ENCODE data around the gene RNF181. TPM values are rescaled to one million over a fixed set of nuclear protein-coding genes. Genes with fewer than 3 reads are reported as not detected.
A peak's percentile ranks its signal among the peaks of the same experiment; 100 is the strongest.
"Not testable (repeated sequence)": the region's sequence is repeated elsewhere in the genome, so short reads cannot be mapped to it uniquely, and the experiment has no call there.

The RNF181 gene
- total RNA-seq, 1 donor from 2014 or later, result 163 TPM

DNA sequence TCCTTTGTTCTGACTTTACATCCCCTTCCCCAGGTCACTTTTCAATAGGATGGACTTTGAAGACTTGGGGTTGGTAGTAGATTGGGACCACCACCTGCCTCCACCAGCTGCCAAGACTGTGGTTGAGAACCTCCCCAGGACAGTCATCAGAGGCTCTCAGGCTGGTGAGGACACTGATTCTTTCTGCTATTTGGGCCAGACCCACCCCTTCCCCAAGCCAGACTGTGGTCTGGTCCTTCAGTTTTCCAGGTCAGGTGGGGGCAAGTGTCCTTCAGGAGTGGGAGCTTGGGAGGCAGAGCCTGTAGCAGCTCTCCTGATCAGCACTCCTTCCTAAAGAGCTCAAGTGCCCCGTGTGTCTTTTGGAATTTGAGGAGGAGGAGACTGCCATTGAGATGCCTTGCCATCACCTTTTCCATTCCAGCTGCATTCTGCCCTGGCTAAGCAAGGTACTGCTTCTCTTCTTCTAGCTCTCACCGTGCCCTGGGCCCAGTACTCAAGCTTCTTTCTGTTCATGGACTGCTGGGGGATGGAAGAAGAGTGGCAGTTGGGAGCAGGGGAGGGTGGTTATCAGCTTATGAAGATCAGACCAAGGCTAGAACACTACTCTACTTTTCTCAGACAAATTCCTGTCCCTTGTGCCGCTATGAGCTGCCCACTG is 1.1 kb downstream of the RNF181 start:
- DNase-seq (ENCODE audit: low read depth), result no peak

DNA sequence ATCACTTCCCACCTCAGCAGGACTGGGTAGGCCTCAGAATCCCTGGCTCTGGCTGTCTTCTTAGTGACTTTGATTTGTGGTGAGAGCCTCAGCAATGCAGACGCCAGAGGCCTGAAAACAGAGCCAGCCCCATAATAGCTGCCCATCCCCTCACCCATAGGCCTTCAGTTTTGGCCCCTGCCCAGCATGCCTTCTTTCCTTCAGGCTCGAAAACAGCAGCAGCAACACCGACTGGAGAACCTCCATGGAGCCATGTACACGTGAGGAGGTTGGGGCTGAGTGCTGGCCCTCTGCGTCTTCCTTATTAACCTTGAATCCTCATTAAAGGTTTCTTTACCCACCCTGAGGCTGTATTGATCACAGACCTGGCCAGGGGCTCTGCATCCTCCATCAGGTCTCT is 1.7 kb downstream of the RNF181 start:
- DNase-seq (ENCODE audit: low read depth), result no peak

DNA sequence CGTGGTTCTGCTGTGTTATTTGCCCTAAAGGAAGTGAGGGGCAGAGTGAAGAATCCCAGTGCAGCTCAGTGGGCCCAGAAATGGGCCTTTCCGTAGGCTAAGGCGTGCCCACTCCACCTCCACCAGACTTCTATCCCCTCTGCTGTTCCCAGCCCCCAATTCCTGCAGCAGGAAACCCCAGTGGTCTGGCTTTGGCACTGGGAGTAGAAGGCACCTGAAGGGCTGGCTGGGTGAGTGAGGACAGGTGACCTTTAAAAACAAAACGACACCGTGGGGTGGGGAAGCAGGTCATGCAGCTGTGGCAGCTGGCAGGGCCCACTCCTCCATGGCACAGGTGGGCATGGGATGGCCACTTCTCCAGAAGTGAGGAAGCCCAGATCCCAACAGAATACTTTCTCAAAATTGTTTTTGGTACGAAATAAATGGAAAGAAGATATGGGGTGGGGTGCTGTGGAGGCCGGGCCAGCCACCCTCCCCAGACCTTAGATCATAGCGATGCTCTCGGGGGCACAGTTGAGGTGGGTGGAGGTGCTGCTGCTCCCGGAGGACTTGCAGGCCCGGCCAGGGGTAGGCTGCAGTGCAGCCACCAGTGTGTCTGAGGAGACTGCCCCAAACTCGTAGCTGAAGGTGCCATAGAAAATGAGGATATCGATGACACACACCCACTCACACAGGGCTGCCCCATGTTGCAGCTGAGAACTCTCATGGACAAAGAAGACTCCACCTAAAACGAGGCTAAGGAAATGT is 3.2 kb downstream of the RNF181 start:
- no peak for DNase-seq (ENCODE audit: low read depth)

DNA sequence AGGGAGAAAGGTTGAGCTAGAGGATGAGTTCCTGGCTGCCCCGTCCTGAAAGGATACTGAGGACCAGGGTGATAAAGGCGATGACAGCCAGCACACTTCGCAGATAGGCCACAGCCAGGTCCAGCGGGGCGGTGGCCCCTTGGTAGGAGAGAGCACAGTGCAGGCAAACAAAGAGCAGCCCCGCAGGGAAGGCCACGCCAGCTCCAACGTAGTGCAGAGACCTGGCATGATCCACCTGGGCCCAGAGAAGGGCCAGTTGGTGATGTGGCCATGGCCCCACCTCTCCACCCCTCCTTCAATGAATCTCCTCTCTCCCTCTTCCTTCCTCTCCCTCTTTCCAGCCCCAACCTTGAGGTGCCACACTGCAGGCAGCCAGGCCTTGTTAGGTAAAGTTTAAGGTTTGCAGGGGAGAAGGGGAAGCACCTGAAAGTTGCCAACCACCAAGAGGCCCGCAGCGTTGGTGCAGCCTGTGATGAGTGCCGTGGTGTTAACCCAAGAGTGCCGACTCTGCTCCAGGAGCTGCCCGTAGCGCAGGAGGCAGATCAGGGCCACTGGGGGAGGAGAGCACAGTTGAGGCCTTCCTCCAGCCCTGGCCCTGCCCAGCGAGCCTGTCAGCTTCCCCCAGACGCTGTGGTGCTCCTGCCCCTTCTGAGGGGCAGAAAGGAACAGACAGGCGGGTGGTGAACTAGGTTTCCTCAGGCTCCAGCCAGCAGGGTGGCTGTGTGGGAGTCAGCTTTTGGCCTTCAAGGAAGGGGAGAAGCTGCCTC is 4.1 kb downstream of the RNF181 start:
- DNase-seq (ENCODE audit: low read depth), result no peak

DNA sequence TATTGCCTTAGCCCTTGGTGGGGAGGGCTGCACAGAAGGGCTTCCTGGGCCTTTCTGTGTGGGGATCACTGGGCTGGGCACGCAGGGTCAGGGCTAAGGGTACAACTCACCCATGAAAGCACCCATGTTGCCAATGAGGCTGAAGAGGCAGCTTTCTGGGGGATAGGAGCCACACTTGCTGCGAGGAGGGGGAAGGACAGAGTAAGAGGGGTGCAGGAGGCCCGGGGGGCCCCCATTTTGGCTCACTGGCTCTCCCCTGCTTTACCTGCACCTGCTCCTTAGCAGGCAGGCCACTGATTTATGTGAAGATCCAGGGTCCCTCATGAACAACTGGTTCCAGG is 4.7 kb downstream of the RNF181 start:
- DNase-seq (ENCODE audit: low read depth), result no peak

DNA sequence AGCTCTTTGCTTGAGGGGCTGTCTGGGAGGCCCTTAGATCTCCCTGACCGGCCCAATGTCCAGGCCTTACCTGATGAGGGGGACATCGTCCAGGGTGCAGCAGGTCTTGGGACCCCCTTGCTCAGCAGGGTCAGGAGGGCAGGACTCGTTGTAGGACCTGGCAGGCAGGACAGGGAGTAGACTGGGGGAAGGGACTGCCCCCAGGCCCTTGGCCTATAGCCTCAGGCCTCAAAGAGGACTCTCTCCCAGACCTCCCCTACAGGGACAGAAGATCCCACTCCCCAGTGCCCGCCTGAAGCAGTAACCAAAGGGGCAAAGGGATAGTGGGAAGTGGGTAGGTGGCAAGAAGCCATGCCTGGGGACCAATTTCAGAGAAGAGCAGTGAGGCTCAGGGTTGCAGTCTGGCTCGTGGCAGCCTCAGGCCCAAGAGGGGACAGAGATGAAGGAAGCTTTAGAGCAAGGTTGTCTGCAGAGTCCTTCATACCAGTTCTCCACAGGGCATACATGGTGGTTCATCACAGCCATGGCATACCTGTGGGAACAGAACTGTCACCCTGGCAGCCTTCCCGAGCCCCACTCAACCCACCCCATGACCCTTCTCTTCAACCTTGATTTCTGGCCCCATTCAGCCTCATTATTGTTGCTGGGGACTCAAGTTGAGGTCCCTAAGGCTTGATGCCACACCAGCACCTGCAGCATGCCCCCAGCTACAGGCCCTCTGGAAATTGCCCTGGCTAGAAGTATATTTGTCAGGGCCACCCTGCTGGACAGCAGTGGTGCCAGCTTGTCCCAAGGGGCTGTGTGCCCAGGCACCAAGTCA is 5.6 kb downstream of the RNF181 start:
- no peak for DNase-seq (ENCODE audit: low read depth)

DNA sequence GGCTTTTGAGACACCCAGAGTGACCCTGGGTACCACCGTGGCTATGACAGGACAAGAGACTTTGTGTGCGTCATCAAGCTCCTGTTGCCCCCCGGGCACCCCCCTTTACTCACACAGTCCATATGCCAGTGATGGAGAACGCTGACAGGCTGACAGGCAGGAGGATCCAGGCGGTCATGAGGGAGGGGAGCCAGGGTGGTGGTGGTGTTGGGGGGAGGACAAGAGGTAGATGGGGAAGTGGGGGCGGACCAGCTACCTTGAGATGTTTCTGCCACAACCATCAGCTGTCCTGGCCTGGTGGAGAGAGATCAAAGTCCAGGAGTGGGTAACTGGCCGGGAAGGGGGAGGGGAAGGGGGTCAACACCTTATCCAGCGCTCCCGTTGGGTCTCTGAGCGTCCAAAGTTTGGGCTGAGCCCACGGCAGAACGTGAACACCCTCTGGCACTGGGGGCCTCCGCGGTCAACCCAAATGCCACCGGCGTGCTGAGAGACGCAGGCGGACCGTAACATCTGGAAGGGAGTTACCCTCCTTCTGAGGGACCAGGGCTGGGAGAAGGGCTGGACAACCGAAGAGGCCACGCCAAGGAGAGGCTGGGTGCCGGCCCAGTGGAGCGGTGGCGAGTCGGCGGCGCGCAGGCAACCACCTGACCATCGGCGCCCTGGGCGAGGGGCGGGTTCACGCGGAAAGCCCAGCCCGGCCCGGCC is 6.4 kb downstream of the RNF181 start:
- DNase-seq (ENCODE audit: low read depth), result no peak

DNA sequence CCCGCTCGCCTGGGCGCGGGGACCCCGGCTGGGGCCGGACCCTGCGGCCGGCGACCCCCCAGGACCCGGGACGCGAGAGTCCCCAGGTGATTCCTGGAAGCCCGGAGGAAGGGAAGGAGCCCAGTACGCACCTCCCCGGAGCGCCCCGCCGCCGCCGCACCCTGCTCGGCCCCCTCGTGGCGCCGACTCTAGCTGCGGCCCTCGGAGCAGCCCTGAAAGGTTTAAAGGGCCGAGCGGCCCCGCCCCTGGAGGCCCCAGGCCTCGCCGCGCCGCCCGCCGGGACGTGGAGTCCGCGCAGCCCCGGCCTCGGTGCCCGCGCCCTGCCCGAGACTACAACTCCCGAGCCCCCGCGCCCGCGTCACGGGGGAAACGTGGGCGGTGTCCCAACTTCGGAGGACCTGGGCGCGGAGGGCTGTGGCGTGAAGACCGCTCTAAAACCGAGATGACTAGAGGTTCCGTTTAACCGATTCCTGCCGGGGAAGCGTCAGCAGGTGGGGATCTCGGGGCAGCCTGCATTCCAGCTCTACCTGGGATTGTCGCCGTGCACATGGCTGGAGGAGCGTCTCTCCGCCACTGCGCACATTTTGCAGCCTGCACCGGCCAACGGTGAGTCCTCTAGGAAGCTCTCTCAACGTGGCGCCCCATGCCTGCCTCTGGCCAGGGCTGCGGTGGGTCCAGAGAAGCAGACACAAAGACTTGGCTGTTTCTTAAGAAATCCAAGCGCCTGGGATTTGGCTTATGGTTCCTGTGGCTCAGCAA is 7.1 kb downstream of the RNF181 start, which contains the start of gene TMEM150A:
TMEM150A (minus strand) TSS at position 223 of the 759 bp plus-strand sequence. CDS start 750 bp downstream, outside the sequence.
- DNase-seq (ENCODE audit: low read depth), result peak; percentile 71

DNA sequence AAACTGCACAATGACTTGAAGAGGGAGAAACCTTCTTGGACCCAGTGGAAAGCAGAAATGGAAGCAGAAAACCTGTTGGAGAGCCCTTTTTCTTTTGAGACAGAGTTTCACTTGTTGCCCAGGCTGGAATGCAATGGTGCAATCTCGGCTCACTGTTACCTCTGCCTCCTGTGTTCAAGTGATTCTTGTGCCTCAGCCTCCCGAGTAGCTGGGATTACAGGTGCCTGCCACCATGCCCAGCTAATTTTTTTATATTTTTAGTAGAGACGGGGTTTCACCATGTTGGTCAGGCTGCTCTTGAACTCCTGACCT is 8.5 kb downstream of the RNF181 start:
- not testable (repeated sequence) for DNase-seq (ENCODE audit: low read depth)

DNA sequence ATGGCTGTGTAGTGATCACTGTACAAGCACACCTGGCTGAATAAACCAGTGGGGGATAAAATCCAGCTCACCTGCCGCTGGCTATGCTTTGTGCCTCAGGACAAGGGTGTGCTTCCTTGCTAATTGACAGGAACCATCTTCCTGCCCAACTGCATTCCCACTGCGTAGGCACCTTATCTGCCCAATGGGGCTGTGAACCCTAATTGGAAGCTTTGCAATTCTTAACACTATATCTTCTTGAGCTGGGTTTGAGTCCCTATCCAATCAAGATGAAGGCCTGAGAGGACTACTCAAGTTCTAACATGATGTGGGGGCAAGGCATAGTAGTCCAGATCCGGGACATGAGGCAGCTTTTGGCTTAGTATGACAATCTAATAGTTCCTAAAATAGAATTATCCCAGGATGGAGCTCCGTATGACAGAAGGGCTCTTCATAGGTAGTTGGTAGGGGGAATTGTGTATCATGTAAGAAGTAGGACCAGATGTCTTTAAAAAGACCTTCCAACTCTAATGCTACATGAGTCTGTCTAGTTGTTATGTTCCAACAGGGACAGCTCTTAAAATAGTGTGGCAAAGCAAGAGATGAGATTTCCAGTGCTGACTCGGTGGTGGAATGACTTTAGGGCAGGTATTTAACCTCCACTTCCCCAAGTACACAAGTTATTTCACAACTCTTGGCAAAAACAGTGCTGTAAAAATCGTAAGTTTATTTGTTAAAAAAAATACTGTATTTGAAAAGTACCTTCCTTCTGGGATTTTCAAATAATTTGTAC is 9.2 kb downstream of the RNF181 start:
- DNase-seq (ENCODE audit: low read depth), result peak; percentile 62

DNA sequence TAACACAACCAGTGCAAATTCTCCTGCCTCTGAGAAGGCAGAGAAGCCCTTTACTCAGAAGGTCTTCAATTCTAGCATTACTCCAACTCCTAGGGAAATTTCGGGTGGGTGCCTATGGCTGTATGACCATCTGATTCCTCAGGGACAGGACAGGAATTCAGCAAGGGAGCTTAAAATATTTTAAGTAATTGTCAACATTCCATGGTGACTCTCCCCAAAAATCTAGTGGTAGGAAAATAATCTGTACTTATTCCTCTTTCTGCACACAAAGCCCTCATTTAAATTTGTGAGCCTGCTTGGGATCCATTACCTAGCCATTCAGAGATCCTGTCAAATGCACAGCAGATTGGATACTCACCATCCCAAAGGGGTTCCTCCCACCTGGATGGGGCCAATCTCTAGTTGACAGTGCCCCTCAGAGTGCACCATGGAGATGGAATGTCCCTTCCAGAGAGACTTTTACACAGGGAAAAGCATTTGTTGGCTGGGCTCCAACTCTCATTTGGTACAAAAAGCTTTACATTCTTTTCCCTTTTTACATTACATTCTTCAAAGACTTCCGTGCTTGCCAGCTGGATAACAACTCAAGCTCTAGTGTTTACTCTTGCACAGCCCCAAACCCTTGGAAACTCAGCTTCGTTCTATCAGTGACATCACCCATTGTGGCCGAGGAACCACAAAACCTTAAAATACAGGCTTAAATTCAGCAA is 10.0 kb downstream of the RNF181 start:
- peak; percentile 27 for DNase-seq (ENCODE audit: low read depth)

DNA sequence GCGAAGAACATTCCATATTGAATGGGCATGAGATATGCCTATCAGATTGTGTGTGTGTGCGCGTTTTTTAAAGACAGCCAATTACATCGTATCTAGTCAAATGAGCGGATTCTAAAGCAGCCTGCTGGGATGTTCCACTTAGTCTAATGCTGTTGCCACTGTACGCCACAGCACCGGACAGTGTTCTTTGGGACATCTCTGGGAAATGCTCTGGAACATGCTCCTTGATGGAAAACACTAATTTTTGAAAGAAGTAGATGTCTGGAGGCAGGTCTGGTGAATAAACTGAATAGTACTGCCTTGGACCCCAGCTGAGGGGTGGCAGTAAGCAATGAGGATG is 10.5 kb downstream of the RNF181 start:
- DNase-seq (ENCODE audit: low read depth), result no peak

DNA sequence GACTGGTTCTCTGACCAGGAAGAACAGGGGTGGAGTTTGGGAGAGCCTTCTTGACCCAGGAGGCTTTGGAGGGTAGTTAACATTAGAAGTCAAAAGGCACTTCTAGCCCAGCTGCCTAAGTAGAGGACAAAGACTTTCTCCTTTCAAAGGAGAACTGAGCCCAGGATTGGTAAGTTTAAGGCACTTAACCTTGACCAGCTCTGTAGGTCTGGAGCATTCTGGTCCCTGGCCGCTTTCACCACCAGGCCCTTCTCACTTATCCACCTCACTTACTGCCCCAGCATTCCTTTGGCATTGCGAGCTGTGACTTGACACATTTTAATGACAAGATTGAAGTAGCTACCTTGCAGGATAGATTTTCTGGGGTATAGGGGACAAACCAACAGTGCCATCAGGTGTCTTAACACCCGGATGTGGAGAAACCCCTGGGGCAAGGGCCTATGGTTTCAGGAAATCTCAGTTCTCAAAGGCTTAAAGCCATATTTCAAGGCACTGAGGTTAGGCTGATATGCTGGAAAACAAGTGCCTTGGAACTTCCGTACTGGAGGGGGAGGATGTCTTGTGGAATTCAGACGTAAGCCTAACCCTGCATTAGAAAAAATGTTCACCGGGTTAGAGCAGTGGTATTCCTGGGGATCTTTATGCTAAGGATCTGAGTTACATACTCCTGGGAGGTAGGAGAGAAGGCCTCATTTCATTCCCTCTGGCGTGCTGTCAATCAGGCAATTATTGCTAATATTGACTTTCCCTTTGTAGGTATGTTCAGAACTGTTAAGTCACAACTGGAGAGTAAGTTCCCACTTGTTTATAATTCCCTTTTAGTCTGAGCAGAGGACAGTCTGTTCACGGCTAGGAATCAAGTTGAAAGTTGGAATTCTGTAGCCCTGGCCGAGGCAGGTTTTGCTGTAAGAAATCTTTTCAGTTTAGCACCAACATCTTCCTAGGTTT is 12.0 kb downstream of the RNF181 start:
- peak; percentile 38 for DNase-seq (ENCODE audit: low read depth)

DNA sequence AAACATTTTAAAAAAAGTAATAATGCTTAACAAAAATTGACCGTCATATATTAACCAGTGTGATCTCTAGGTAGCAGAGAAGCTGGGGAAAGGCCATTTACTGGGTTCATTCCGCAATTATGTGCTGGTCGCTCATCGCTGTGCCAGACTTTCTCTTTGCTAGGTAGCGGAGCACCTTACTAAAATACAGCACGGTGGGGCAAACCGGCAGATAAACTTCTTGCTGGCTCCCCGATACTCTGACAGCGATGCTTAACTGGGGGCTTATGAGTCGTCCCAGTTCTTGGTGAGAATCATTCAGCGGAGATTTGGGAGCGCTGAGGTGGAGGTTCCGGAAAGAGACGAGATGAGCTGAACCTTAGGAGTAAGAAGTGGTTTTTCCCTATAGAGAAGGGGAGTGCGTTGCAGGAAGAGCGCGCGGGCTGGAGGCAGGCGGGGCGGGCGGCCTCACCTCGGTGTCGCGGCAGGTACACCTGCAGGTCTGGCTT is 15.7 kb downstream of the RNF181 start:
- DNase-seq (ENCODE audit: low read depth), result no peak

DNA sequence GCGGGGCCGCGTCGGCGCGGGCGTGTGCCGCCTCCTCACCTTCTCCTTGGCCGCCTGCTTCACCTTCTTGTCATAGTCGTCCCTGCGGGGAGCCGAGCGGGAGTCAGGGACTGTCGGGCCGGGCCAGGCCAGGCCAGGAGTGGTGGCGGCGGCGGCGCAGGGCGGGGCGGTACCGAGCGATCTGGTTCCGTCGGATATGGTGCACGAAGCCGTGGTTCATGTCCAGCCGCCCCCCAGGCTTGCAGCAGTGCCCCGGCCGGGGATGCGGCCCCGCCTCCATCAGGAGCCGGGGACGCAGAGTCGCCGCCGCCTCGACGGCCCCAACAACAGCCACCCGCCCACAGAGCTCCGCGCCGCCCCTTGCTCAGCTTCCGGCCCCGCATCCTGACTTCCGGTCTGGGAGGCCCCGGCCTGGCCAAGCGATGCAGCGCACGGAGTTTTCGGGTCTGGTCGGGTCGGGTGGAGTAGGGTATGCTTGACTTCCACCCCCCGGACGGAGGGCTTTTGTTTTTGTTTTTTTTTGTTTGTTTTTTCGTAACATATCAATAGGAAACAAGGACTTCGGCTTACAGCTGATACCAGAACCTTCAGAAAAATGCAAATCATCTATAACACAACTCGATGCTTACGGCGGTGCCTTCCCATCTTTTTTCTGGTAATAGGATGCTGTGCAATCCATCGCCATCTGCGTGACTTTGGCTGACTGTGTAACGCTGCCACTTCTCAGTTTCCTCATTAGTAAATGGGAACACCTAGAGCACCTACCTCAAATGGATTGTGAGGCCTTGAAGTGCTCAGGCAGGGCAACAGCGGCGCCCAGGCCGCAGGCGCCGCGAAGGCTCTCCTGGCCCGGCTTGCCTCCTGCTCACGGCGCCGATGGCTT is 16.4 kb downstream of the RNF181 start, which contains the start of gene C2orf68:
C2orf68 (minus strand) TSS at position 362 of the 883 bp plus-strand sequence; CDS start at position 280, 82 bp downstream.
- peak; percentile 60 for DNase-seq (ENCODE audit: low read depth)

DNA sequence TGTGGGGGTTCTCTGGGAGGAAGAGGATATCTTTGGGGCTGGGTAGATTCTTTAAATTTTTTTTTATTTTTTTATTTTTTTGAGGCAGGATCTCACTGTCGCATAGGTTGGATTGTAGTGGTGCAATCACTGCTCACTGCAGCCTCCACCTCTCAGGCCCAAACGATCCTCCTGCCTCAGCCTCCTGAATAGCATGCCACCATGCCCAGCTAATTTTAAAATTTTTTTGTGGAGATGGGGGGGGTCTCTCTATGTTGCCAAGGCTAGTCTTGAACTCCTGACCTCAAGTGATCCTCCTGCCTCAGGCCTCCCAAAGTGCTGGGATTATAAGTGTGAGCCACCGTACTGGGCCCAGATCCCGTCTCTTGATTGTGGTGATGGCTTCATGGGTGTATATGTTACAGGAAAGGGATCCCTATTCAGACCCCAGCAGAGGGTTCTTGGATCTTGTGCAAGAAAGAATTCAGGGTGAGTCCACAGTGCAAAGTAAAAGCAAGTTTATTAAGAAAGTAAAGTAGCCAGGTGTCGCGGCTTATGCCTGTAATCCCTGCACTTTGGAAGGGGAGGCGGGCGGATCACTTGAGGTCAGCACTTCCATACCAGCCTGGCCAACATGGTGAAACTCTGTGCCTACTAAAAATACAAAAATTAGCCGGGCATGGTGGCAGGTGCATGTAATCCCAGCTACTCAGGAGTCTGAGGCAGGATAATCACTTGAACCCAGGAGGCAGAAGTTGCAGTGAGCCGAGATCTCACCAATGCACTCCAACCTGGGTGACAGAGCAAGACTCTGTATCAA is 18.4 kb downstream of the RNF181 start:
- DNase-seq (ENCODE audit: low read depth), result no peak

Data from renal cortical epithelial cell (primary cell).